Occipital lobe (tissue), 2 donors: Measurements from ENCODE around the gene DNASE1L3. TPM values are rescaled to one million over a fixed set of nuclear protein-coding genes. Genes with fewer than 3 reads are reported as not detected.
"Not testable (repeated sequence)": the region's sequence is repeated elsewhere in the genome, so short reads cannot be mapped to it uniquely, and the experiment has no call there.

ENCODE experiments used
- DNase-seq: peaks from one replicate; lab custom pipeline; 2025; lab: John Stamatoyannopoulos, UW
- total RNA-seq: library from RNA; depleted of rRNA; stranded (reverse); fragments of >200 nt; gene quantifications from one replicate; pipeline ENCODE4 v1.2.3, GENCODE V29; 2014

Gene DNASE1L3
- total RNA-seq, 1 donor from 2014 or later = 0.94 TPM

GRCh38 chr3:58201451-58201850 lies 9.3 kb downstream of the DNASE1L3 start:
- DNase-seq = not testable (repeated sequence)

- no peak for DNase-seq
These were observed 9.9 kb downstream of the DNASE1L3 start for GRCh38 chr3:58200846-58201355.

DNA sequence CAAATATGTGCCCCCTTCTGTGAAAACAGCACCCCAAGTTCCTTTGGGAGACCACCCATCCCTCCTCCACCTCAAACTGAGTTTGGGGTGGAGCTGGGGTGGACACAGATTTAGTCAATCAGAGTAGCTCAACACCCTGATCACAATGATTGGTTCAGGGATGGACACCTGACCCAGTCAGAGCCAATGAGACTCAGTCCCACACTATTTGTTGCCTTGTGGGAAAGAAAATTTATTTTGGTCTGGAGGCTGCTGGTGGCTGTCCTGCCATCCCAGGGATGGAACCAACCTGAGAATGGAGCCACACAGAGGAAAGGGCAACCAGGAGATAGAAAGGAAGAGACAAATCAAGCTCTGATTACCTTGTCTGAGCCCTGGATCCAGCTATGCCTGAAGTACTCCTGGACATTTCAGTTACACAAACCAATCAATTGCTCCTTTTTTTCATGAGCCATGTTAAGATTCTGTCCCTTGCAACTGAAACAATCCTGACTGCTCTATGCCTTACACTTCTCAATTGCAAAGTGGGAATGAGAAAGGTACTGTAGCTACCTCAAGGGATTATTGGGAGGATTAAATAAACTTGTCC lies 10.6 kb downstream of the DNASE1L3 start:
- DNase-seq = no peak

GRCh38 chr3:58198804-58199203 lies 12.0 kb downstream of the DNASE1L3 start:
- DNase-seq = no peak

DNA sequence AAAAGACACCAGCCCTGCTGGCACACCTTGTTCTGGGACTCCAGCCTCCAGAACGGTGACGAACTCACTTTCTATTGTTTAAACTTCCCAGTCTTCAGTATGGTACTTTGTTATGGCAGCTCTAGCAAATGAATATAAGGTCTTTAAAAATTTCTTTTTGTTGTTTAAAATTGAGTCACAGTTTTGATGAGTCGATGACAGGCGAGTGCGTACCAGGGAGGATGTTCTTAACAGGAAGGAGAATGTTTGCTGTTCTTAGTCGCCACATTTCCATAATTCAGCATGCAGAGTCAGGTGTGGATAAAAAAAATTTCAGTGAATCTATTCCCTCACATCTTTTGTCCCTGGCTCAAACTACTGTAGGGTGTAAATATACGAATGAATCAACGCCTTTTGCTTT lies 12.4 kb downstream of the DNASE1L3 start:
- no peak for DNase-seq

DNA sequence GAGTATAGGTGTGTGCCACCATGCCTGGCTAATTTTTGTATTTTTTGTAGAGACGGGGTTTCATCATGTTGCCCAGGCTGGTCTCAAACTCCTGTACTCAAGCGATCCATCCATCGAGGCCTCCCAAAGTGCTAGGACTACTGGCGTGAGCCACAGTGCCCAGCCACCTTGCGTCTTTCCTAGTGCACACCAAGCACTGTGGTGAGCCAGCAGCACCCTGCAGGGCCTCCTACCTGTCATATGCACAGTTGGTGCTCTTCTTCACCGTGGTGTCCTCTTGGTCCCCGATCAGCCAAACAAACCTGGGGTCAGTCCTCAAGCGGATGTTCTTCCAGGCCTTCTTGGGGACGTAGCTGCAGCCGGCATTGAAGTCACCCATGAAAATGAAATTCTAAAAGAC lies 13.2 kb downstream of the DNASE1L3 start:
- DNase-seq = no peak

DNA sequence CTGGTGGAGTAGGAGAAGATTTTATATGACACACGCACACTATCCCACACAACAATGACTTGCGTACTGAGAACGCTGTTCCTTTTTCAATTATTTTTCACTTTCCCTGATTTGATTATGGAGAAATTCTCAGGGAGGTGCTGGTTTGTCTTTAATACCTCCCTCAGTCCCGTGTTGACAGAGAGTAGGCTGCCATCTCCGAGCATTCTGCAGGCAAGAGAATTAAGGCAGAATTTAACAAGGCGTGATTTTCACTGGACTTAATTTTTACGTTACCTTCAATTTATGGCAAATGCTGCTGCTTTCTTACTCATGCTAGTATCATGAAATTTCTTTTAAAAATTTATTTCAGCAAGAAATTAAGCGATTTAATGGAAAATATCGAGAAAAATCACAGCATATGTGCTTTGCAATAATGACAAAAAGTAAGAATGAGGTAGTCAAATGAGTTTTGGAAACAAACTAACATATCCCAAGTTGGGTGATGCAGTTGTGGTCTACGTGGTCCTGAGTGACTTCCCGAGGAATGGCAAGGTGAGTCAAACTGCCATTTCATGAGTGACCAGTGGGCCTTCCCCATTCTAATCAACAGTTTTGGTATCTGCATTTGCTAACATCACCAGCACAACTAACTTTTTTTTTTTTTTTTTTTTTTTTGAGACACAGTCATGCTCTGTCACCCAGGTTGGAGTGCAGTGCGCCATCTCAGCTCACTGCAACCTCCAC lies 16.9 kb downstream of the DNASE1L3 start:
- DNase-seq = no peak

DNA sequence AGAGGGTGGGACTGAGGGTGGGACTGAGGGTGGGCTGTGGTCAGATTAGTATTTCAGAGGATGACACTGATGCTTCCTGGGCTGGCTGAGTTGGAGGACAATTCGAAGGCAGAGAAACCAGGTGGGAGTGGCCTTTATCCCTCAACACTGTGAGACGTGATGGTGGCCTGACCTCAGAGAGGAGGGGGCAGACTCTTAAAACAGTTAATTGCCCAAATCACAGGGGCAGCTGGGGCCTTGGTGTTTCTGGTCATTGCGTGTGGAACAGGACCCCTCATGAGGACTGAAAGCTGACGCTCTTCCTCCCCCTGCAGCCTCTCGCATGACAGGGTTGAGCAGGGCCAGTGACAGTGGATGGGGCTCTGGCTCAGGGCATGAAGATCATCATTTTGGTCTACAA lies 18.7 kb downstream of the DNASE1L3 start:
- DNase-seq = no peak

DNA sequence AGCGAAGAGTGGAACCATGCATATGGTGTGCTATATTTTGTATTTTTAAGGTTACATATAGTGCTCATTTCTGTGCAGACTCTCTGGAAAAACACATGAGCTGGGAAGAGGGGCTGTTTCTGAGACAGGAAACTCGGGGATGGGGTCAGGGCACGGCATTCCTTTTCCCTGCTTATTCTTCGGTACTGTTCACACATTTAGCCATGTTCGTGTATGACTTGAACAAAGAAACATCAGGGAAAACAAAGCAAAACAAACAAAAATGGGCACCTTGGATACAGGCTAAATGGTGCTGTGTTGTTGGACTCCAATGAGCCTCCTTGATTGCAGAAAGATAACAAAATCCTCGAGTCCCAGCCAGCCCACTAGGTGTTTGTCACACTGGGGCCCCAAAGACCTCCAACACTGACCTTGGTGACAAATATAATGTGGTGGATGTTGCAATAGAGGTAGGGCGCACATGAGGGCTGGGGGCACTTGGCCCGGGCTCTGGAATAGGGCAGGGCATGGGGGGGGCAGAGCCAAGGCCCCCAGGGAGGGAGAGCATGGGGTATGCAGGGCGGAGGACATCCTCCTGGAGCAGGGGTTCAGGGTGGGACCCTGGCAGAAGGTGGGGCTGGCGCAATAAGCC lies 19.3 kb downstream of the DNASE1L3 start:
- no peak for DNase-seq

DNA sequence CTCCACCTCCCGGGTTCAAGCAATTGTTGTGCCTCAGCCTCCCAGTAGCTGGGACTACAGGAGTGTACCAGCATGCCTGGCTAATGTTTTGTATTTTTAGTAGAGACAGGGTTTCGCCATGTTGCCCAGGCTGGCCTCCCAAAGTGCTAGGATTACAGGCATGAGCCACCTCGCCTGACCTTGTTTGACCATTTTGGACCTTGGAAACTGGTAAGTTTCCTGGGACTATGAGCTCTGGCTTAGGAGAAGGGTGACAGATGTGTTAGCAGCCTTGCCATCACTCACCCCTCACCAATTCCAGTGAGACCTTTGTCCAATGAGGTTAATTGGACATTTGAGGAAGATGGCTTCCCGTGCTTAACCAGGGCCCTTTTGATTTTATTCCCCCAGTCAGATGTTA lies 19.9 kb downstream of the DNASE1L3 start:
- DNase-seq = no peak

DNA sequence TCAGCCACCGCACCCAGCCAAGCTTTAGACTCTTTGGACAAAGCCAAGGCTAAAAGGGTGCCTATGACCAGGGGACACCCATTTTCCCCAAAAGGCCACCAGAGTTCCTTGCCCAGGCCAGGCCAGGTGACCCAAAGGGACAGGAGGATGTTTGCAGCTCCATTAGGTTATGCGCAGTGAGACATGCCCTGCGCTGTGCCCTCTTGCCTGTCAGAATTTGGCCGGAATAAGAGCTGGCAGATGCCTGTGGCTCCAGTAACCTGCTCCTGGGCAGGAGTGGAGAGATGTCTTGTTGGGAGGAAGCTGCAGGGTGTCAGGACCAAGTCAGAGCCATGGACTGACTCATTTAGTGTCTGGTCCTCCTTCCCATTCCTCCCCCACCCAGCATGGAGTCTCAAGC lies 20.5 kb downstream of the DNASE1L3 start:
- no peak for DNase-seq

DNA sequence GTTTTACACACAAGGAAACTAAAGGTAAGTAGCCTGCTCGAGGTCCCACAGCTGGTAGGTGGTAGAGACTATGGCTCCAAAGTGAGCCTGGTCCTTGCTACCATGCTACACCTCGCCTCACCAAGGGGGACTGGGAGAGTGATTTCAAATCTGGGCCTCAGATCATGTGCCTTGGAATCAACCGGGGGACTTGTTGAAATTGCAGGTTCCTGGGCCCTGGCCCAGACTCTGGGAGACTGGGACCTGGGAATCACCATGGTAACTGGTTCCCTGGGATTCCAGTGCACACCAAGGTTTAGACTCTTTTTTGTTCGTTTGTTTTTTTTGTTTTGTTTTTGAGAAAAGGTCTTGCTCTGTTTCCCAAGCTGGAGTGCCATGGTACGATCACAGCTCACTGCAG lies 21.1 kb downstream of the DNASE1L3 start:
- DNase-seq = no peak

GRCh38 chr3:58188921-58189451 lies 21.8 kb downstream of the DNASE1L3 start:
- no peak for DNase-seq

DNA sequence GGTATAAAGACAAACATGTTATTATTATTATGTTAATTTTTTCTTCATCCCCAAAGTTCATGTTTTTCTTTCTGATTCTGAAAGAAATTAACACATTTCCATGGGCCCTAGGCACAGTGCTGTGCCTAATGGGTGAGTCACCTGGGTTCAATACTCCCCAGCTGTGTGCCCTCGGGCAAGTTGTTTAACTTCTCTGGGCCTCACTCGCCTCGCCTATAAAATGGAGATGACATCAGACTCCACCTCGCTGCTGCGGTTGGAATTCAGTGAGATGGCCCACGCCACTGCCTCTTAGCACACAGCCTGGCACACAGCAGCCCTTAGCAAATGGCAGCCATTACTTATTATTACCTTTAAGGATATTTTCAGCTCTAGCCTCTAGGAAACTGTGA lies 22.6 kb downstream of the DNASE1L3 start:
- no peak for DNase-seq

DNA sequence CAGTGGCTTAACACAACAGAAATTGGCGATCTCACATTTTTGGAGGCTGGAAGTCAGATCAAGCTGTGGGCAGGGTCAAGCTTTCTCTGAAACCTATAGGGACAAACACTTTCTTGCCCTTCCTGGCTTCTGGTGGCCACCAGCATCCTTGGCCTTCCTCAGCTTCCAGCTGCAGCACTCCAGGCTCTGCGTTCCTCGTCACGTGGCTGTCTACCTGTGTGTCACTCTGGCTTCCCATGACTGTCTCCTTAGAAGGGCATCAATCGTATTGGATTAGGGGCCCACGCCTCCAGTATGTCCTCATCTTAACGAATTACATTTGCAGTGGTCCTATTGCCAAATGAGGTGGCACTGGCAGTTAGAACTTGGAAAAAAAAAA lies 25.8 kb downstream of the DNASE1L3 start:
- no peak for DNase-seq

GRCh38 chr3:58184309-58184981 lies 26.3 kb downstream of the DNASE1L3 start:
- DNase-seq = no peak

DNA sequence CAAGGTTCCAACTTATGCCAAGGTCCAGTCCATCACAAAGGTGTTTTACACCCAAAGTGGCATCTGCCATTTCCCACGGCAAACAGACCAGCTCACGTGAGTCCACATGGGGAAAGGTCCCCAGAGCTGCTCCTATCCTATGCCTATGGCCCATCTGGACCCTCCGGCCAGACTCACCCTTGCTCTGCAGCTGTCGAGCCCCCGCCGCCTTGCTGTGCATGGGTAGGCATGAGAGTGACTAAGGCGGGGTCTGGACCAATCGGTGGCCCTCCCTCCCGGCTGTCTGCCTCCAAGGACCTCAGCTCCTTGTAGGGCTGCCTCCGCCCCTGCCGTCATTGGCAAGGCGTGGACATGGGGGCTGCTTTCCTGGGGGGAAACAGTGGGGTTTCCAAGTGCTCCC lies 26.9 kb downstream of the DNASE1L3 start:
- no peak for DNase-seq

DNA sequence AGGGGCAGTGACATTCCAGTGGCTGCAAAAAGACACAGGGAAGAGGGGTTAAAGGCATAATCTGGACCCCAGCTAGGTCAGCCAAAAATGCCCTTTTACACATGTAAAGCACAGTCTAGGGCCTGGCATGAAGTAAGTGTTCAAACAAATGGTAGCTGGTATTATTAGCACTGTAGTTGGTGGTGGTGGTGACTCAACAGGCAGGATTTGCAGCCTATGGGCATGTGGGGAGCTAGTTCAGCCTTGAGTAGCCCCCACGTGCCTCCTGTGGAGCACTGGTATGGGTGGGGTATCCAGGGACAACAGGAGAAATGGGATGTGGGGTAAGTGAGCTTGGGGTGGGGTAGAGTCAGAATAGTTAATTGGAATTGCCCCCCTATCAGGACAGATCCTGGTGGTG lies 27.6 kb downstream of the DNASE1L3 start:
- no peak for DNase-seq

- DNase-seq = no peak
These were observed 29.7 kb downstream of the DNASE1L3 start for GRCh38 chr3:58180940-58181587.

- no peak for DNase-seq
These were observed 30.5 kb downstream of the DNASE1L3 start for GRCh38 chr3:58180099-58180880.
